Measurements from ENCODE around the gene RAPGEF5.
A peak's percentile ranks its signal among the peaks of the same experiment; 100 is the strongest.

Gene RAPGEF5

GRCh38 chr7:22124941-22125340 lies 232.0 kb downstream of the RAPGEF5 start:
- no peak for TF ChIP-seq CTCF (IDR thresholded peaks at IDR 0.05)
- Histone ChIP-seq H3K4me3 (no peak overlapping the region), H3K27me3 (no peaks in the 10 kb centered on the region), H3K27ac (no peak overlapping the region), H3K36me3 (peaks cover 11 to 50% (median 21%) of the 10 kb centered on the region in 3 donors), H3K4me1 (peaks cover 0 to 23% (median 6%) of the 10 kb centered on the region in 4 donors), H3K9me3 (no peaks in the 10 kb centered on the region)
- DNase-seq: no peak
- intact Hi-C loops (cut with DNase I; ENCODE audit: low total_unique reads): loop anchor here (5.0 kb wide), 1 partner anchor 542 kb away; no protein-coding TSS in a partner anchor

- Histone ChIP-seq H3K9me3 (no peaks in the 10 kb centered on the region), H3K36me3 (peaks cover 6 to 49% (median 10%) of the 10 kb centered on the region in 3 donors), H3K4me3 (no peak overlapping the region), H3K4me1 (peaks cover 0 to 23% (median 6%) of the 10 kb centered on the region in 4 donors), H3K27me3 (no peaks in the 10 kb centered on the region), H3K27ac (no peak overlapping the region)
- TF ChIP-seq CTCF (IDR thresholded peaks at IDR 0.05): no peak
- no peak for DNase-seq
- intact Hi-C loops (cut with DNase I; ENCODE audit: low total_unique reads): no loop called here
These were observed 233.8 kb downstream of the RAPGEF5 start for GRCh38 chr7:22123139-22123538.

GRCh38 chr7:22121702-22122474 lies 235.1 kb downstream of the RAPGEF5 start:
- H3K36me3 ChIP-seq: peaks cover 5 to 59% (median 12%) of the 10 kb centered on the region in 3 donors
- peaks cover 0 to 23% (median 6%) of the 10 kb centered on the region in 4 donors for H3K4me1 ChIP-seq
- H3K4me3 ChIP-seq: no peak overlapping the region
- H3K9me3 ChIP-seq: no peaks in the 10 kb centered on the region
- H3K27ac ChIP-seq: peak overlapping the region; percentile 20 to 27
- H3K27me3 ChIP-seq: no peaks in the 10 kb centered on the region
- DNase-seq: peak in 1 of 2 donors; percentile 52
- no peak for TF ChIP-seq CTCF (IDR thresholded peaks at IDR 0.05)
- intact Hi-C loops (cut with DNase I; ENCODE audit: low total_unique reads): no loop called here

GRCh38 chr7:22120391-22121053 lies 236.4 kb downstream of the RAPGEF5 start:
- no peak for DNase-seq
- H3K27ac ChIP-seq: no peak overlapping the region
- peaks cover 0 to 18% (median 4%) of the 10 kb centered on the region in 4 donors for H3K4me1 ChIP-seq
- intact Hi-C loops (cut with DNase I; ENCODE audit: low total_unique reads): no loop called here
- H3K9me3 ChIP-seq: no peaks in the 10 kb centered on the region
- no peaks in the 10 kb centered on the region for H3K27me3 ChIP-seq
- no peak overlapping the region for H3K4me3 ChIP-seq
- no peak for TF ChIP-seq CTCF (IDR thresholded peaks at IDR 0.05)
- H3K36me3 ChIP-seq: peaks cover 5 to 60% (median 12%) of the 10 kb centered on the region in 3 donors

GRCh38 chr7:22117222-22117621 lies 239.7 kb downstream of the RAPGEF5 start:
- peaks cover 5 to 46% (median 6%) of the 10 kb centered on the region in 3 donors for H3K36me3 ChIP-seq
- intact Hi-C loops (cut with DNase I; ENCODE audit: low total_unique reads): no loop called here
- H3K4me3 ChIP-seq: no peak overlapping the region
- no peak overlapping the region for H3K27ac ChIP-seq
- H3K4me1 ChIP-seq: peaks cover 0 to 5% (median 2%) of the 10 kb centered on the region in 4 donors
- no peaks in the 10 kb centered on the region for H3K9me3 ChIP-seq
- H3K27me3 ChIP-seq: no peaks in the 10 kb centered on the region
- DNase-seq: no peak
- TF ChIP-seq CTCF (IDR thresholded peaks at IDR 0.05): no peak

Measured in tibial artery (tissue), 4 donors.